SU-DHL-6 (cell line): Measurements from ENCODE around the gene C5AR1.

ENCODE experiments used
- EZH2phosphoT487 ChIP-seq: fragments of 200-600 bp; sonication (generic), shearing (Covaris generic); conservative IDR thresholded peaks from 2 replicates; pipeline ENCODE4 v1.6.1; 2018; ENCODE audit warnings: mild to moderate bottlenecking, antibody characterized with exemption, low read length, moderate library complexity, mixed read lengths
- TF ChIP-seq, protein P1 (sequence below): fragments of 200-600 bp; sonication (generic); IDR thresholded peaks from one replicate; pipeline ENCODE4 v1.5.1; 2017; ENCODE audit warnings: antibody characterized with exemption, mild to moderate bottlenecking, low read length, moderate library complexity; ENCODE audit not compliant: insufficient read depth, poor library complexity, severe bottlenecking

DNA sequence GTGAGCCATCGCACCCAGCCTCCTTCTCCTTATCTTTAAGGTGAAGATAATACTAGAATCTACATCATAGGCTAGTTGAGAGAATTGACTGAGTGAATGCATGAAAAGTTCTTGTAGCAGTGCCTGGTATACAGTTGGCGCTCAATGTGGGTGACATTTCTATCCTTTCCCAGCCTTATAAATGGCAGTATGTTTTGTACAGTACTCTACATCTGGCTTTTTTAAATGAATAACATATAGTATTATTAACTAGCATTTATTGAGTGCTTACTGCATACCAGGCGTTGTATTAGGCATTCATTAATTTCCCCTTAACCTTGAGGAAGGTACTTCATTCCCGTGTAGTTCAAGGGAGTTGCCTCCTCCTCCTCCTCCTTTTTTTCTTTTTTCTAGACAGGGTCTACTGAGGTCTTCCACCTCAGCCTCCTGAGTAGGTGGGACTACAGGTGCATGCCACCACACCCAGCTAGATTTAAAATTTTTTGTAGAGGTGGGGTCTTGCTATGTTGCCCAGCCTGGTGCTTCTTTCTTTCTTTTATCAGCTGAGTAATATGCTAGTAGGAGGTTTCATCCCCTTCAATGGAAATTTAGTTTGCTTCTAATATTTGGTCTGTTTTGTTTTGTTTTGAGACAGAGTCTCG is 2.8 kb downstream of the C5AR1 start:
- TF ChIP-seq, protein P1, sequence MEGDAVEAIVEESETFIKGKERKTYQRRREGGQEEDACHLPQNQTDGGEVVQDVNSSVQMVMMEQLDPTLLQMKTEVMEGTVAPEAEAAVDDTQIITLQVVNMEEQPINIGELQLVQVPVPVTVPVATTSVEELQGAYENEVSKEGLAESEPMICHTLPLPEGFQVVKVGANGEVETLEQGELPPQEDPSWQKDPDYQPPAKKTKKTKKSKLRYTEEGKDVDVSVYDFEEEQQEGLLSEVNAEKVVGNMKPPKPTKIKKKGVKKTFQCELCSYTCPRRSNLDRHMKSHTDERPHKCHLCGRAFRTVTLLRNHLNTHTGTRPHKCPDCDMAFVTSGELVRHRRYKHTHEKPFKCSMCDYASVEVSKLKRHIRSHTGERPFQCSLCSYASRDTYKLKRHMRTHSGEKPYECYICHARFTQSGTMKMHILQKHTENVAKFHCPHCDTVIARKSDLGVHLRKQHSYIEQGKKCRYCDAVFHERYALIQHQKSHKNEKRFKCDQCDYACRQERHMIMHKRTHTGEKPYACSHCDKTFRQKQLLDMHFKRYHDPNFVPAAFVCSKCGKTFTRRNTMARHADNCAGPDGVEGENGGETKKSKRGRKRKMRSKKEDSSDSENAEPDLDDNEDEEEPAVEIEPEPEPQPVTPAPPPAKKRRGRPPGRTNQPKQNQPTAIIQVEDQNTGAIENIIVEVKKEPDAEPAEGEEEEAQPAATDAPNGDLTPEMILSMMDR, result no peak
- TF ChIP-seq EZH2phosphoT487, result no peak
